ENCODE measurements around the gene TMEM92. TPM values are rescaled to one million over a fixed set of nuclear protein-coding genes. Genes with fewer than 3 reads are reported as not detected.

Gene TMEM92
- 5.0 TPM for polyA plus RNA-seq (2013, experiment 1 of 2)
- 5.5 TPM for polyA plus RNA-seq (2013, experiment 2 of 2)

DNA sequence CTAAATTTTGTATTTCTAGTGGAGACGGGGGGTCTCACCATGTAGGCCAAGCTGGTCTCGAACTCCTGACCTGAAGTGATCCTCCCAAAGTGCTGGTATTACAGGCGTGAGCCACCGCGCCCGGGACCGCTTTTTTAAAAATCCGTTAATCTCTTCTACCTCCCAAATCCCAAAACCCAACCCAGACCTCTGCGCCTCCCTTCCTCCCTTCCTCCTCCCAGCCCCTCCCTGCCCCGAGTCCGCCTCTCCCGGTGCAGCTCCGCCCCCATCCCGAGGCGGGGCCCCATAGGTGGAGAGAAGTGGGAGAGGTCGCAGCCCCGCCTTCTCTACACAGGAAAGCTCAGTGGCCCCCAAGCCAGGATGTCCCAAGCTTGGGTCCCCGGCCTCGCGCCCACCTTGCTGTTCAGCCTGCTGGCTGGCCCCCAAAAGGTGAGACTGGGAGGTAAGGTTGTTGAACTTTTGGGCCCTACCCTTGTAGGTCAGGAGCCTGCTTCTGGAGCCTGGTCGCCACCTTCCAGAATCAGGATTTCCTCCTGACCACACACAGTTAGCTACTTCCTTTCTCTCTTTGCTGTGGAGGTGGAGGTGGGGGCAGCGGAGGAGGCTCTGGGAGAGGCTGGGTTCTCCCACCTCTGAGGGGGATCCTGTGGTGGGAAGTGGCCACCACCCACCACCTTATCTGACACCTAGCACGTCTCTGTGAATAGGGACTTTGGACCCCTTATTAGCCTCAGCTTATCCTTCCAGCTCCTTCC, at the start of gene TMEM92:
Gene TMEM92 (plus strand): TSS at position 325 of the 755 bp plus-strand sequence. CDS start 36 bp downstream, at position 361.
- peak within 1 kb of the TSS; percentile 88 for H4K8ac ChIP-seq (ENCODE audit: low read depth, low read length)
- H3K9me3 ChIP-seq (replicated peaks in 1 of 2; ENCODE audit: control insufficient read depth in 2 of 2, insufficient read depth in 1 of 2, low read depth in 1 of 2, low read length in 2 of 2), result no peaks in the 10 kb centered on the region
- H3K4me2 ChIP-seq (ENCODE audit: insufficient read depth, low read length, poor library complexity, severe bottlenecking), result peak within 1 kb of the TSS; percentile 50
- H3K79me1 ChIP-seq (ENCODE audit: low read depth, low read length), result no peaks in the 10 kb centered on the region
- H2BK12ac ChIP-seq (ENCODE audit: low read length), result peak within 1 kb of the TSS; percentile 80
- no peak within 1 kb of the TSS for H2BK120ac ChIP-seq (ENCODE audit: low read depth, low read length)
- H4K91ac ChIP-seq (ENCODE audit: low read depth, low read length, poor library complexity), result no peak within 1 kb of the TSS
- H3K27ac ChIP-seq (replicated peaks; ENCODE audit: low read length), result no peak within 1 kb of the TSS
- no peak within 1 kb of the TSS for H3K14ac ChIP-seq (ENCODE audit: low read length)
- H3K36me3 ChIP-seq (replicated peaks in 1 of 2; ENCODE audit: control insufficient read depth in 2 of 2, insufficient read depth in 2 of 2, low read length in 2 of 2), result no peaks in the 10 kb centered on the region
- H3K18ac ChIP-seq (ENCODE audit: low read length), result peak within 1 kb of the TSS; percentile 92
- peak within 1 kb of the TSS; percentile 25 for H2BK15ac ChIP-seq (ENCODE audit: low read length)
- WGBS, 2 donors (ENCODE audit: extremely low coverage in 2 of 2, insufficient read length in 2 of 2, insufficient replicate concordance in 1 of 2), result no CpG with 5 or more reads among the region's 23 CpGs
- H3K23ac ChIP-seq (ENCODE audit: low read depth, low read length, poor library complexity), result peak within 1 kb of the TSS; percentile 52
- H3K27me3 ChIP-seq (ENCODE audit: control insufficient read depth in 3 of 3, insufficient read depth in 3 of 3, low read depth in 1 of 3, low read length in 3 of 3), result peaks cover 0 to 68% (median 18%) of the 10 kb centered on the region in 3 experiments
- peak within 1 kb of the TSS; percentile 81 for H2AFZ ChIP-seq (ENCODE audit: low read length)
- peak; percentile 46 for DNase-seq (ENCODE audit: low spot score)
- peaks cover 8 to 23% of the 10 kb centered on the region in 2 donors for H3K4me1 ChIP-seq (ENCODE audit: control insufficient read depth in 2 of 2, insufficient read depth in 1 of 2, low read depth in 1 of 2, low read length in 2 of 2)
- no peak within 1 kb of the TSS for H3K4ac ChIP-seq (ENCODE audit: low read length)
- peak within 1 kb of the TSS; percentile 87 for H2AK5ac ChIP-seq (ENCODE audit: low read depth, low read length)
- H2BK5ac ChIP-seq (ENCODE audit: low read length), result peak within 1 kb of the TSS; percentile 40
- no peak within 1 kb of the TSS for H3K9ac ChIP-seq (ENCODE audit: low read depth, low read length, poor library complexity)
- peak within 1 kb of the TSS in 1 of 2 donors; percentile 61 for H3K4me3 ChIP-seq (ENCODE audit: low read length in 2 of 2)

DNA sequence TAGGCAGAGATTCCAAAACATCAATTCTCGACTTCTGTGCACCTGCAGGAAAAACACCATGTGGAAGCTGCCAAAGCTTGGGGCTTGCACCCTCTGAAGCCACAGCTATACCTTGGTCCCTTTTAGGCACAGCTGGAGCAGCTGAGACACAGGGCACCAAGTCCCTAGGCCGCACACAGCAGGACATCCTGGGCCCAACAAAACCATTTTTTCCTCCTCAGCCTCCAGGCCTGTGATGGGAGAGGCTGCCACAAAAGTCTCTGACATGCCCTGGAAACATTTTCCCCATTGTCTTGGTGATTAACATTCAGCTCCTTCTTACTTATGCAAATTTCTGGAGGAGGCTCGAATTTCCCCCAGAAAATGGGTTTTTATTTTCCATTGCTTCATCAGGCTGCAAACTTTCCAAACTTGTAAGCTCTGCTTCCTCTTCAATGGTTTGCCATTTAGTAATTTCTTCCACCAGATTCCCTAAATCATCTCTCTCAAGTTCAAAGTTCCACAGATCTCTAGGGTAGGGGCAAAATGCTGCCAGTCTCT, 48.5 kb upstream of the TMEM92 start:
- H4K91ac ChIP-seq (ENCODE audit: low read depth, low read length, poor library complexity), result no peak overlapping the region
- no CpG with 5 or more reads among the region's 3 CpGs for WGBS, 2 donors (ENCODE audit: extremely low coverage in 2 of 2, insufficient read length in 2 of 2, insufficient replicate concordance in 1 of 2)
- H3K4me3 ChIP-seq (ENCODE audit: low read length in 2 of 2), result no peak overlapping the region
- no peak overlapping the region for H3K27ac ChIP-seq (replicated peaks; ENCODE audit: low read length)
- peaks cover 0 to 4% of the 10 kb centered on the region in 2 donors for H3K4me1 ChIP-seq (ENCODE audit: control insufficient read depth in 2 of 2, insufficient read depth in 1 of 2, low read depth in 1 of 2, low read length in 2 of 2)
- no peak overlapping the region for H3K4me2 ChIP-seq (ENCODE audit: insufficient read depth, low read length, poor library complexity, severe bottlenecking)
- H3K18ac ChIP-seq (ENCODE audit: low read length), result no peak overlapping the region
- no peaks in the 10 kb centered on the region for H3K36me3 ChIP-seq (replicated peaks in 1 of 2; ENCODE audit: control insufficient read depth in 2 of 2, insufficient read depth in 2 of 2, low read length in 2 of 2)
- H3K79me1 ChIP-seq (ENCODE audit: low read depth, low read length), result no peaks in the 10 kb centered on the region
- H2BK5ac ChIP-seq (ENCODE audit: low read length), result no peak overlapping the region
- no peak overlapping the region for H2BK120ac ChIP-seq (ENCODE audit: low read depth, low read length)
- H3K14ac ChIP-seq (ENCODE audit: low read length), result no peak overlapping the region
- no peak overlapping the region for H2BK12ac ChIP-seq (ENCODE audit: low read length)
- H2AFZ ChIP-seq (ENCODE audit: low read length), result no peak overlapping the region
- no peak overlapping the region for H2BK15ac ChIP-seq (ENCODE audit: low read length)
- H3K23ac ChIP-seq (ENCODE audit: low read depth, low read length, poor library complexity), result no peak overlapping the region
- no peak overlapping the region for H4K8ac ChIP-seq (ENCODE audit: low read depth, low read length)
- H2AK5ac ChIP-seq (ENCODE audit: low read depth, low read length), result no peak overlapping the region
- DNase-seq (ENCODE audit: low spot score), result no peak
- H3K27me3 ChIP-seq (ENCODE audit: control insufficient read depth in 3 of 3, insufficient read depth in 3 of 3, low read depth in 1 of 3, low read length in 3 of 3), result no peaks in the 10 kb centered on the region
- no peak overlapping the region for H3K4ac ChIP-seq (ENCODE audit: low read length)
- no peak overlapping the region for H3K9ac ChIP-seq (ENCODE audit: low read depth, low read length, poor library complexity)
- peaks cover 6 to 8% of the 10 kb centered on the region in 2 donors for H3K9me3 ChIP-seq (replicated peaks in 1 of 2; ENCODE audit: control insufficient read depth in 2 of 2, insufficient read depth in 1 of 2, low read depth in 1 of 2, low read length in 2 of 2)

DNA sequence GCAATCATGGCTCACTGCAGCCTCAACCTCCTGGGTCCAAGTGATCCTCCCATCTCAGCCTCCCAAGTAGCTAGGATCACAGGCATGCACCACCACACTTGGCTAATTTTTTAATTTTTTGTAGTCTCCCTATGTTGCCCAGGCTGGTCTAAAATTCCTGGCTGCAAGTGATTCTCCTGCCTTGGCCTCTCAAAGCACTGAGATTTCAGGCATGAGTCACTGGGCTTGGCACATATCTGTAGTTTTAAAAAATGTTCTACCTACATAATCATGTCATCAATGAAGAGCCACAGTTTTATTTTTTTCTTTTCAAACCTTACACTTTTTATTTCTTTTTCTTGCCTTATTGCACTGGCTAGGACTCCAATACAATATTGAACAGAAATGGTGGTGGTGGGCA, 39.7 kb upstream of the TMEM92 start:
- Histone ChIP-seq H3K36me3 (replicated peaks in 1 of 2; ENCODE audit: control insufficient read depth in 2 of 2, insufficient read depth in 2 of 2, low read length in 2 of 2) (no peaks in the 10 kb centered on the region), H2AFZ (ENCODE audit: low read length) (no peak overlapping the region), H3K14ac (ENCODE audit: low read length) (no peak overlapping the region), H4K8ac (ENCODE audit: low read depth, low read length) (no peak overlapping the region), H3K23ac (ENCODE audit: low read depth, low read length, poor library complexity) (no peak overlapping the region), H3K9me3 (replicated peaks in 1 of 2; ENCODE audit: control insufficient read depth in 2 of 2, insufficient read depth in 1 of 2, low read depth in 1 of 2, low read length in 2 of 2) (peaks cover 0 to 1% of the 10 kb centered on the region in 2 donors), H3K9ac (ENCODE audit: low read depth, low read length, poor library complexity) (no peak overlapping the region), H2AK5ac (ENCODE audit: low read depth, low read length) (no peak overlapping the region), H3K79me1 (ENCODE audit: low read depth, low read length) (no peaks in the 10 kb centered on the region), H3K27me3 (ENCODE audit: control insufficient read depth in 3 of 3, insufficient read depth in 3 of 3, low read depth in 1 of 3, low read length in 3 of 3) (no peaks in the 10 kb centered on the region), H2BK12ac (ENCODE audit: low read length) (no peak overlapping the region), H3K4me1 (ENCODE audit: control insufficient read depth in 2 of 2, insufficient read depth in 1 of 2, low read depth in 1 of 2, low read length in 2 of 2) (no peaks in the 10 kb centered on the region), H2BK5ac (ENCODE audit: low read length) (no peak overlapping the region), H3K4ac (ENCODE audit: low read length) (no peak overlapping the region), H3K18ac (ENCODE audit: low read length) (no peak overlapping the region), H2BK15ac (ENCODE audit: low read length) (no peak overlapping the region), H3K27ac (replicated peaks; ENCODE audit: low read length) (no peak overlapping the region), H3K4me3 (ENCODE audit: low read length in 2 of 2) (no peak overlapping the region), H2BK120ac (ENCODE audit: low read depth, low read length) (no peak overlapping the region), H3K4me2 (ENCODE audit: insufficient read depth, low read length, poor library complexity, severe bottlenecking) (no peak overlapping the region), H4K91ac (ENCODE audit: low read depth, low read length, poor library complexity) (no peak overlapping the region)
- no peak for DNase-seq (ENCODE audit: low spot score)

DNA sequence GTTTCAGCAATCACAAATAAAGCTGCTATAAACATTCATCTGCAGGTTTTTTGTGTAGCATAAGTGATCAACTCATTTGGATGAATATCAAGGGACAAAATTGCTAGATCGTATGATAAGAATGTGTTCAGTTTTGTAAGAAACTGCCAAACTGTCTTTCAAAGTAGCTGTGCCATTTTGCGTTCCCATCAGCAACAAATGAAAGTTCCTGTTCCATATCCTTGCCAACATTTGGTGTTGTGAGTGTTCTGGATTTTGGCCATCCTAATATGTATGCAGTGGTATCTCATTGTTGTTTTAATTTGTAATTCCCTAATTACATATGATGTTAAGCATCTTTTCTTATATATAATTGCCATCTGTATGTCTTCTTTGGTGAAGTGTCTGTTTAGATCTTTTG, 36.4 kb upstream of the TMEM92 start:
- no peak overlapping the region for H2AFZ ChIP-seq (ENCODE audit: low read length)
- no peaks in the 10 kb centered on the region for H3K36me3 ChIP-seq (replicated peaks in 1 of 2; ENCODE audit: control insufficient read depth in 2 of 2, insufficient read depth in 2 of 2, low read length in 2 of 2)
- H3K79me1 ChIP-seq (ENCODE audit: low read depth, low read length), result no peaks in the 10 kb centered on the region
- H3K18ac ChIP-seq (ENCODE audit: low read length), result no peak overlapping the region
- no peaks in the 10 kb centered on the region for H3K27me3 ChIP-seq (ENCODE audit: control insufficient read depth in 3 of 3, insufficient read depth in 3 of 3, low read depth in 1 of 3, low read length in 3 of 3)
- no peak for DNase-seq (ENCODE audit: low spot score)
- no peak overlapping the region for H2AK5ac ChIP-seq (ENCODE audit: low read depth, low read length)
- H3K4me1 ChIP-seq (ENCODE audit: control insufficient read depth in 2 of 2, insufficient read depth in 1 of 2, low read depth in 1 of 2, low read length in 2 of 2), result no peaks in the 10 kb centered on the region
- no peak overlapping the region for H4K8ac ChIP-seq (ENCODE audit: low read depth, low read length)
- no peak overlapping the region for H2BK15ac ChIP-seq (ENCODE audit: low read length)
- H2BK120ac ChIP-seq (ENCODE audit: low read depth, low read length), result no peak overlapping the region
- no peak overlapping the region for H3K9ac ChIP-seq (ENCODE audit: low read depth, low read length, poor library complexity)
- no peak overlapping the region for H3K4me3 ChIP-seq (ENCODE audit: low read length in 2 of 2)
- WGBS, 2 donors (ENCODE audit: extremely low coverage in 2 of 2, insufficient read length in 2 of 2, insufficient replicate concordance in 1 of 2), result no CpG with 5 or more reads among the region's 2 CpGs
- no peak overlapping the region for H3K23ac ChIP-seq (ENCODE audit: low read depth, low read length, poor library complexity)
- H2BK12ac ChIP-seq (ENCODE audit: low read length), result no peak overlapping the region
- no peak overlapping the region for H4K91ac ChIP-seq (ENCODE audit: low read depth, low read length, poor library complexity)
- no peak overlapping the region for H3K27ac ChIP-seq (replicated peaks; ENCODE audit: low read length)
- no peak overlapping the region for H3K4me2 ChIP-seq (ENCODE audit: insufficient read depth, low read length, poor library complexity, severe bottlenecking)
- H3K14ac ChIP-seq (ENCODE audit: low read length), result no peak overlapping the region
- H3K4ac ChIP-seq (ENCODE audit: low read length), result no peak overlapping the region
- no peak overlapping the region for H2BK5ac ChIP-seq (ENCODE audit: low read length)
- peaks cover 0 to 4% of the 10 kb centered on the region in 2 donors for H3K9me3 ChIP-seq (replicated peaks in 1 of 2; ENCODE audit: control insufficient read depth in 2 of 2, insufficient read depth in 1 of 2, low read depth in 1 of 2, low read length in 2 of 2)
